GM12874 (cell line): ENCODE results near the gene NCOR2.
A peak's percentile ranks its signal among the peaks of the same experiment; 100 is the strongest.

Experiments used
- CTCF ChIP-seq: IDR thresholded peaks from 2 replicates; pipeline ENCODE4 v1.5.1; 2011; ENCODE audit warnings: low read depth, mild to moderate bottlenecking, control low read depth, low read length, moderate library complexity; ENCODE audit not compliant: insufficient read depth

NCOR2 gene

GRCh38 chr12:124570810-124571209 is 3.4 kb upstream of the NCOR2 start:
- no peak for TF ChIP-seq CTCF

GRCh38 chr12:124569375-124570148 is 2.1 kb upstream of the NCOR2 start:
- TF ChIP-seq CTCF: no peak

GRCh38 chr12:124568431-124569374 is 1.3 kb upstream of the NCOR2 start:
- TF ChIP-seq CTCF: peak; percentile 25; the same call in 1 of the 2 replicates

- no peak for TF ChIP-seq CTCF
Measured at GRCh38 chr12:124567673-124568373, 411 bp upstream of the NCOR2 start.

- no peak for TF ChIP-seq CTCF
Measured at GRCh38 chr12:124566161-124566996, 1.0 kb downstream of the NCOR2 start.

- TF ChIP-seq CTCF: no peak
Measured at GRCh38 chr12:124565656-124566160, 1.7 kb downstream of the NCOR2 start.
